ENCODE measurements around the gene USP2. TPM values are rescaled to one million over a fixed set of nuclear protein-coding genes. Genes with fewer than 3 reads are reported as not detected.
A peak's percentile ranks its signal among the peaks of the same experiment; 100 is the strongest.

Gene USP2
- total and polyA plus RNA-seq, 2 of the 4 experiments (the other 2 are of a cell fraction) = 0.18 to 0.79 TPM

- Histone ChIP-seq H3K4me3 (ENCODE audit: insufficient read depth, low read depth, low read length) (no peak overlapping the region), H3K9me3 (ENCODE audit: control insufficient read depth, insufficient read depth, low read length) (no peaks in the 10 kb centered on the region), H2BK120ac (ENCODE audit: low read depth, low read length) (no peak overlapping the region), H3K27me3 (ENCODE audit: control insufficient read depth, insufficient read depth, low read length) (peaks cover 30% of the 10 kb centered on the region), H3K4ac (ENCODE audit: low read depth, low read length) (no peak overlapping the region), H3K27ac (ENCODE audit: insufficient read depth, low read length) (no peak overlapping the region), H4K5ac (ENCODE audit: low read depth, low read length) (no peak overlapping the region), H4K91ac (ENCODE audit: insufficient read depth, low read depth, low read length) (no peak overlapping the region), H2AK5ac (ENCODE audit: low read depth, low read length) (no peak overlapping the region), H2BK5ac (ENCODE audit: low read depth, low read length, poor library complexity, severe bottlenecking) (no peak overlapping the region), H3K4me2 (ENCODE audit: low read depth, low read length) (no peak overlapping the region), H2AK9ac (replicated peaks; ENCODE audit: low read depth, low read length, poor library complexity) (peak overlapping the region; percentile 13), H3K14ac (replicated peaks; ENCODE audit: low read depth, low read length) (no peak overlapping the region), H2BK15ac (ENCODE audit: low read depth, low read length) (no peak overlapping the region), H3K36me3 (ENCODE audit: control insufficient read depth, insufficient read depth, low read length) (no peaks in the 10 kb centered on the region), H2AFZ (replicated peaks; ENCODE audit: low read length, poor library complexity) (no peak overlapping the region), H2BK20ac (ENCODE audit: low read depth, low read length) (no peak overlapping the region), H3K79me1 (ENCODE audit: low read depth in 1 of 2, low read length in 2 of 2) (no peaks in the 10 kb centered on the region), H3K9me1 (ENCODE audit: insufficient read depth, low read length) (no peaks in the 10 kb centered on the region), H3K4me1 (ENCODE audit: control insufficient read depth, insufficient read depth, low read length) (no peaks in the 10 kb centered on the region), H3K18ac (ENCODE audit: low read depth, low read length) (no peak overlapping the region), H3K56ac (ENCODE audit: extremely low read depth, insufficient read depth, low read length) (no peak overlapping the region), H3K23ac (ENCODE audit: low read depth, low read length) (no peak overlapping the region), H3K9ac (ENCODE audit: low read depth, low read length) (no peak overlapping the region), H4K20me1 (ENCODE audit: insufficient read depth, low read length) (no peaks in the 10 kb centered on the region), H4K8ac (ENCODE audit: low read depth in 2 of 2, low read length in 2 of 2) (no peak overlapping the region)
- dilution Hi-C loops (cut with HindIII; ENCODE audit: low sequenced_read_pairs, unreplicated experiment) (no loop called here), in situ Hi-C loops (cut with MboI; ENCODE audit: low sequenced_read_pairs) (no loop called here), intact Hi-C loops (cut with micrococcal nuclease) (no loop called here)
- TF ChIP-seq CTCF (conservative IDR thresholded peaks at IDR 0.05; ENCODE audit: low read depth, low read length) = peak; percentile 27; the same call in 1 of the 2 replicates
- TF ChIP-seq USF2 (IDR thresholded peaks at IDR 0.05; ENCODE audit: low read depth, low read length) = no peak
- TF ChIP-seq SMC3 (IDR thresholded peaks at IDR 0.05; ENCODE audit: low read depth, low read length) = 0 out of 2 replicates have a peak, but pooled peaks have one; percentile 5
- no peak for TF ChIP-seq MXI1 (IDR thresholded peaks at IDR 0.05; ENCODE audit: borderline replicate concordance, low read depth, low read length)
- TF ChIP-seq NFE2L2 (IDR thresholded peaks at IDR 0.05; ENCODE audit: low read depth, low read length) = no peak
- TF ChIP-seq ELK1 (IDR thresholded peaks at IDR 0.05; ENCODE audit: borderline replicate concordance, low read depth, low read length) = no peak
- TF ChIP-seq CHD1 (IDR thresholded peaks at IDR 0.05; ENCODE audit: low read depth, low read length) = no peak
- TF ChIP-seq MAZ (IDR thresholded peaks at IDR 0.05; ENCODE audit: borderline replicate concordance, low read depth, low read length) = no peak
- TF ChIP-seq RAD21 (IDR thresholded peaks at IDR 0.05; ENCODE audit: low read length) = 0 out of 2 replicates have a peak, but pooled peaks have one; percentile 13
- no peak for TF ChIP-seq RFX5 (IDR thresholded peaks at IDR 0.05; ENCODE audit: low read depth, low read length)
- TF ChIP-seq FOS (IDR thresholded peaks at IDR 0.05; ENCODE audit: low read depth, low read length) = no peak
- no peak for TF ChIP-seq BHLHE40 (IDR thresholded peaks at IDR 0.05; ENCODE audit: low read depth, low read length)
- TF ChIP-seq POLR2A (IDR thresholded peaks at IDR 0.05; ENCODE audit: low read depth, low read length) = no peak
- no peak for TF ChIP-seq CEBPB (IDR thresholded peaks at IDR 0.05; ENCODE audit: low read depth, low read length)
- no peak for TF ChIP-seq RCOR1 (IDR thresholded peaks at IDR 0.05; ENCODE audit: insufficient replicate concordance, low read length)
- no peak for TF ChIP-seq MAFK (IDR thresholded peaks at IDR 0.05; ENCODE audit: low read depth, low read length)
- no peak for ATAC-seq (ENCODE audit: low read depth)
- no peak for DNase-seq
- ChIA-PET POLR2A (ENCODE audit: unreplicated experiment) (no interaction called here), CTCF (interaction anchor here (0.6 to 1.2 kb wide), 3 partner anchors 8 to 85 kb away, joined by 3 read pairs; partner anchors contain the start of gene USP2)
- 80% methylated on average over 1 of the region's 5 CpGs; no CpG with 5 or more reads in 1 of the 2 experiments for WGBS, 2 experiments (ENCODE audit: extremely low coverage in 2 of 2, insufficient read length in 1 of 2)
- no TSS peak for BruUV-seq (replicated peaks)
Measured at GRCh38 chr11:119389611-119390254, 8.2 kb upstream of the USP2 start.

Measured in IMR-90 (cell line).